SH-SY5Y (cell line): ENCODE measurements around the gene PRSS21.

ENCODE experiments used
- GATA2 ChIP-seq: IDR thresholded peaks from 2 replicates; pipeline ENCODE4 v1.6.1; 2011; ENCODE audit warnings: mild to moderate bottlenecking, low read depth, low read length
- GATA3 ChIP-seq: IDR thresholded peaks from 2 replicates; pipeline ENCODE4 v1.6.1; 2011; ENCODE audit warnings: low read depth, mild to moderate bottlenecking, low read length, moderate library complexity

DNA sequence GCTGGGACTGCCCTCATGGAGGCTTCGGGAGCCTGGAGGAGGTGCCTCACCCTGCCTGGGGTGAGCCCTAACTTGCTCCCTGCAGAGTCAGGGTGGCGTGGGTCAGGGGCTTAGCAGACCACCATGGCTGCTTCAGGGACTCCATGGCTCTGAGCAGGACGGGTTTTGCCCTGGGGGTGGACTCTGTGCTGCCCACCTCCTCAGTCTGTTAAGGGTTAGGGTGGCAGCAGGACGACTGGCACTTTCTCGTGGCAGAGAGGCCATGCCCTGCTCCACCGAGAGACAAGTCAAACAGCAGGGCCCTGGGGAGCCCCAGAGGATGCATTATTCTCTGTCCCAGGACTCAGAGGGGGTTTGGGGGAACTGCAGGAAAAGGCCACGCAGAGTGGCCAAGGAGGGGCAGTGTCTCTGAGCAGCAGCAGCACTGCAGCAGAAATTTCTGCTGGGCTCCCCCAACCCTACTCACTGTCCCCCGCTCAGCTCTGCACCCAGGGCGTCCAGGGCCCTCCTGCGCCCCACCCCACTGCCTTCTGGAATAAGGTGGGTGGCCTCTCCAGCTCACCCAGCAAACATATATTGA is 42.7 kb downstream of the PRSS21 start:
- no peak for TF ChIP-seq GATA2
- TF ChIP-seq GATA3 = no peak
